HL-60 (cell line): ENCODE data around the gene FGF3.

Source experiments
- DNase-seq, 2 experiments: peaks; one replicate each; pipeline ENCODE4 v3.0.0-alpha.2; 2010 to 2020; ENCODE audit warnings: low read depth in 1 of 2, low spot score in 1 of 2
- H3K27ac ChIP-seq: fragments of 250-450 bp; sonication (Bioruptor Pico); replicated peaks from 2 replicates; pipeline ENCODE4 v1.5.1; 2020; ENCODE audit warnings: mild to moderate bottlenecking, moderate library complexity
- H3K27me3 ChIP-seq: fragments of 250-450 bp; sonication (Bioruptor Pico); 2 replicates; pipeline ENCODE4 v1.5.1; 2021; ENCODE audit warnings: mild to moderate bottlenecking, moderate library complexity; ENCODE audit not compliant: insufficient read depth, poor library complexity, severe bottlenecking
- H3K4me3 ChIP-seq: replicated peaks from 2 replicates; pipeline ENCODE4 v1.5.1; 2011; ENCODE audit warnings: mild to moderate bottlenecking, control low read depth, low read length; ENCODE audit not compliant: insufficient read depth
- GABPA ChIP-seq: IDR thresholded peaks from 2 replicates; pipeline ENCODE4 v1.6.1; 2012; ENCODE audit warnings: low read depth
- POLR2AphosphoS5 ChIP-seq: IDR thresholded peaks from 2 replicates; pipeline ENCODE4 v1.6.1; 2012; ENCODE audit warnings: low read depth
- REST ChIP-seq: IDR thresholded peaks from 2 replicates; pipeline ENCODE4 v1.6.1; 2012; ENCODE audit warnings: low read depth; ENCODE audit not compliant: insufficient replicate concordance
- SPI1 ChIP-seq: IDR thresholded peaks from 2 replicates; pipeline ENCODE4 v1.6.1; 2012; ENCODE audit warnings: low read depth, mild to moderate bottlenecking, borderline replicate concordance
- long read RNA-seq: library from polyadenylated mRNA; unstranded; transcript quantifications from one replicate; pipeline ENCODE4 v2.0.0, GENCODE V29; 2020
- TF ChIP-seq, protein P1 (sequence below): IDR thresholded peaks from one replicate; pipeline ENCODE4 v1.5.1; 2011; ENCODE audit warnings: low read length, control low read depth, inconsistent platforms; ENCODE audit not compliant: insufficient read depth

FGF3 gene
- long read RNA-seq = 0 reads

GRCh38 chr11:69818603-69819441 lies at the start of gene FGF3:
Gene FGF3 (minus strand): TSS chr11:69819416. CDS start chr11:69818933, 483 bp downstream.
- DNase-seq = no peak
- no peak within 1 kb of the TSS for H3K4me3 ChIP-seq

GRCh38 chr11:69868871-69869270 lies 49.7 kb upstream of the FGF3 start:
- H3K4me3 ChIP-seq = no peak overlapping the region
- no peak for TF ChIP-seq REST
- no peak for TF ChIP-seq POLR2AphosphoS5
- TF ChIP-seq GABPA = no peak
- TF ChIP-seq, protein P1, sequence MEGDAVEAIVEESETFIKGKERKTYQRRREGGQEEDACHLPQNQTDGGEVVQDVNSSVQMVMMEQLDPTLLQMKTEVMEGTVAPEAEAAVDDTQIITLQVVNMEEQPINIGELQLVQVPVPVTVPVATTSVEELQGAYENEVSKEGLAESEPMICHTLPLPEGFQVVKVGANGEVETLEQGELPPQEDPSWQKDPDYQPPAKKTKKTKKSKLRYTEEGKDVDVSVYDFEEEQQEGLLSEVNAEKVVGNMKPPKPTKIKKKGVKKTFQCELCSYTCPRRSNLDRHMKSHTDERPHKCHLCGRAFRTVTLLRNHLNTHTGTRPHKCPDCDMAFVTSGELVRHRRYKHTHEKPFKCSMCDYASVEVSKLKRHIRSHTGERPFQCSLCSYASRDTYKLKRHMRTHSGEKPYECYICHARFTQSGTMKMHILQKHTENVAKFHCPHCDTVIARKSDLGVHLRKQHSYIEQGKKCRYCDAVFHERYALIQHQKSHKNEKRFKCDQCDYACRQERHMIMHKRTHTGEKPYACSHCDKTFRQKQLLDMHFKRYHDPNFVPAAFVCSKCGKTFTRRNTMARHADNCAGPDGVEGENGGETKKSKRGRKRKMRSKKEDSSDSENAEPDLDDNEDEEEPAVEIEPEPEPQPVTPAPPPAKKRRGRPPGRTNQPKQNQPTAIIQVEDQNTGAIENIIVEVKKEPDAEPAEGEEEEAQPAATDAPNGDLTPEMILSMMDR = no peak
- no peak for TF ChIP-seq SPI1
- H3K27ac ChIP-seq = no peak overlapping the region
- H3K27me3 ChIP-seq = no peaks in the 10 kb centered on the region
- no peak for DNase-seq

More at GRCh38 chr11:69818603-69819441, at the start of gene FGF3:
- no peak for TF ChIP-seq POLR2AphosphoS5
- TF ChIP-seq SPI1 = no peak
- no peak for TF ChIP-seq GABPA
- TF ChIP-seq, protein P1 = no peak
- TF ChIP-seq REST = no peak
- Histone ChIP-seq H3K27me3 (peaks cover 48% of the 10 kb centered on the region), H3K27ac (no peak within 1 kb of the TSS)

- Histone ChIP-seq H3K4me3 (no peak overlapping the region), H3K27ac (no peak overlapping the region), H3K27me3 (no peaks in the 10 kb centered on the region)
- TF ChIP-seq, protein P1 = no peak
- TF ChIP-seq POLR2AphosphoS5 (no peak), GABPA (no peak), REST (no peak), SPI1 (no peak)
- no peak for DNase-seq
Observed at GRCh38 chr11:69868006-69868810, 49.0 kb upstream of the FGF3 start.
